Measurements from ENCODE around the gene DISC1.
"Not testable (repeated sequence)": the region's sequence is repeated elsewhere in the genome, so short reads cannot be mapped to it uniquely, and the experiment has no call there.

DISC1 gene

DNA sequence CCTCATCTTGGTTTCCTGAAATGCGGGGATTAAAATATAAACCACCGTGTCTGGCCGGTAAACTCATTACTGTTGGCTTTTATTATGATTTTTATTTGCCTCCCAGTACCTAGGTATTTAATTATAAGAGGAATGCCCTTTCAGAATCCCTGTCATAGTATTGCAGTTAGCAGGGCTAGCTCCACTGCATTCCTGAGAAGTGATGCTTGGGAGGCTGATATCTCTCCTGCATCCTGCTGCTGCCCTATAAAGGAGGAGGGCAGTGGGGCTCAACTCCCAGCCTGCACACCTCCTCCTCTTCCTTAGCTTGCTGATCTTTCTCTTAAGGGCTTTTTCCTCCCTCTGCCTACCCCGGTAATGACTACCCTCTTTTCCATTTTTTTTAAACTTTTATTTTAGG lies 19.9 kb upstream of the DISC1 start:
- no peak for DNase-seq

- DNase-seq = no peak
Observed at GRCh38 chr1:231610388-231610787, 16.2 kb upstream of the DISC1 start.

DNA sequence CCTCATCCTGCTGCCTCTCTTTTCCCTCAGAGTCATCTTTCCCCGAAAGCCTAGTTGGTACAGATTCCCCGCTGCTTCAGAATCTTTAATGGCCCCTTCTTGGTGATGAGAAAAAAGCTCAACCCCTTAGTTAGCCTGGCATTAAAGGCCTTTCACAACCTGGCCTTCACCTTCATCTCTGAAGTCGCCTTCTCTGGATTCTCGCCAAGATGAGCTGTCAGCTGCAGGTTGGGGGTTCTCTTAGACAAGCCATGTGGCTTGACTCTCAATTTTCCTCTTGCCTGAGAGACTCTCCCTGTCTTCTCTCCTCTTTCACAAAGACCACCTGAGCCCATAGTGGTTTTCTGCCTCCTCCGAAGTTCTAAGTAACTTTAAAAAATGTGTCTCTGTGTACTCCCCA lies 15.5 kb upstream of the DISC1 start:
- no peak for DNase-seq

- no peak for DNase-seq
Observed at GRCh38 chr1:231611851-231612250, 14.7 kb upstream of the DISC1 start.

GRCh38 chr1:231612393-231613089 lies 14.0 kb upstream of the DISC1 start:
- DNase-seq = peak; percentile 45

- no peak for DNase-seq
Observed at GRCh38 chr1:231613419-231614349, 12.9 kb upstream of the DISC1 start.

DNA sequence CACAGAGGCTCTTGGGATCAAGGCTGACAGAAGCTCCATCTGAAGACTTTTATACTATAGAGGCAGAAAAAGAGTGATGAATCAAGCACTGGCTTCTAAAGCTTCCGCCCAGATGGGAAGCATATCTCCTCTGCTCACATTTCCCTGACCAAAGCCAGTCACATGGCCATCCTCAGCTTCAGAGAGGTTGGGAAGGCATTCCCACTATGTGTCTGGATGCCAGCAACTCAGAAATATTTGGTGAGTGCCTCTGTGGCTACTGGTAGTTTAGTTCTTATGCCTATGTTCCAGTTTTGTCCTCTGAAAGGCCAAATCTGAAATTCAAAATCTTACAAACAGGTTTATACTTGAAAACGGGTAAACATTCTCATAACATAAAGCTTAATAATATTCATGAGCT lies 9.9 kb upstream of the DISC1 start:
- DNase-seq = no peak

DNA sequence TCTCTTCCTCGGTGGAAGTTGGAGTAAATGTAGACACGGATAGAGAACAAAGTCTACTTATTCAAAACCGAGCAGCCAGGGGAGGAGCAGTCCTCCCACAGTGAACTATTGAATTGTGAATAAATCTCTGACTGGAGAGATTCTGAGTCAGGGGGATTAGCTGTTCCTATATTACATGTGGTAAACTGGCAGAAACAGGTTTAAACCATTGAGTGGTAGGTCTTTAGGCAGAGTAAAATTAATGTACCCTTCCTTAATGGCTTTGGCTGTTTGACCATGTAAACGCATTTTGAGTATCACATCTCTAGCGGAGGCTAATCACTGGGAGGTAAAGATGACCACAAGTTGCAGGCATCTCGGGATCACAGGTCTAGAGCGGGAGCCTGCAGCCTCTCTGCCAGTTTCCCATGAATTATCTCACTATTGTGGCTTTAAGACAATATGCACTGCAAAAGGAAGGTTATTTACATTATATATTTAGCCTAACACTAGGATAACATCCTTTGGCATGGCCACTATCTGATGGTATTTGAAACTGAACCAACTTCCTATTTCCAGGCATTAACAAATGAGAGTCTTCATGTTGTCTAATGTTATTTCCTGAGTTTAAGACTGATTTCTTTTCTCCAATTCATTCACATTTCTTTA lies 7.9 kb upstream of the DISC1 start:
- DNase-seq = no peak

DNA sequence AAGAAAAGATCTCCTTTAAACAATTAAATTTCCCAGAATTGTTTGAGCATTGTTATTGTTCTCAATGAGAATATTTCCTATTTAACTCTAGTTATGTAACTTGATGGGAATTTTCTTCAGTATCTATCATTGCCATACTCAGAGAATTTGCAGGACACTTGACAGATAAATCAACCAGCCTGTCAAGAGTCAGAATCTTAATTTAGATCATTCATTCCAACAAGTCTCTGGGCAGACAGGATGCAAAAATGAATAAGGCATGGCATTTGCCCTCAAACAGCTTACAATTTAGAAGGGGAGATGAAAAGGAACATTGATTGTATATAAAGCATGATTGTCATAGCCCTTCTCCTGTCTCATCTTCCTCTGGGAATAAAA lies 7.3 kb upstream of the DISC1 start:
- no peak for DNase-seq

- not testable (repeated sequence) for DNase-seq
Observed at GRCh38 chr1:231625042-231625441, 1.5 kb upstream of the DISC1 start.

DNA sequence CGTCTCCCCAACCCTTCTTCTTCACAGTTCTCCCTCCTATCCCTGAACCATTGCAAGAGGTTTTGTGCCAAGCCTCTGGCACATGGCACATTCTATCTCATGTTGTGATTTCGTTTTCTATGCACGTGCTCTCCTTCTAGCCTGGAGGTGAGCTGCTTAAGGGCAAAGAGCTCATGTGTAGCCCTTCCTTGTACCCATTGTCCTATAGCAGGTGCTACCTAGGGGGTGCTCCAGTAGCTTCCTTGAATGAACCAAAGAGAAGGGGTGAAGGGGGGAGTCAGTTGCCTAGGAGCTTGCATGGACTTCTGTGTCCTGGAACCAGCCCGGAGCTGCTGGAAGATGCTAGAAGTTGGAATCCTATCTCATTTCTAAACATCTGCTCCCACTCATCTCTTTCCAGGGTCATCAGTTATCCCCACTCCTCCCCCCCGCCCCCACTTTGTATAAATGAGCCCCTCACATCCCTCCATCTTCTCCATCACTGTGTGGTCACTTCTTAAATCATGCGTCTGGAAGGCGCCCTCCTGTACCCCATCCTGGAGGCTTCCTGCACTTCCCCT lies 535 bp upstream of the DISC1 start:
- no peak for DNase-seq

DNA sequence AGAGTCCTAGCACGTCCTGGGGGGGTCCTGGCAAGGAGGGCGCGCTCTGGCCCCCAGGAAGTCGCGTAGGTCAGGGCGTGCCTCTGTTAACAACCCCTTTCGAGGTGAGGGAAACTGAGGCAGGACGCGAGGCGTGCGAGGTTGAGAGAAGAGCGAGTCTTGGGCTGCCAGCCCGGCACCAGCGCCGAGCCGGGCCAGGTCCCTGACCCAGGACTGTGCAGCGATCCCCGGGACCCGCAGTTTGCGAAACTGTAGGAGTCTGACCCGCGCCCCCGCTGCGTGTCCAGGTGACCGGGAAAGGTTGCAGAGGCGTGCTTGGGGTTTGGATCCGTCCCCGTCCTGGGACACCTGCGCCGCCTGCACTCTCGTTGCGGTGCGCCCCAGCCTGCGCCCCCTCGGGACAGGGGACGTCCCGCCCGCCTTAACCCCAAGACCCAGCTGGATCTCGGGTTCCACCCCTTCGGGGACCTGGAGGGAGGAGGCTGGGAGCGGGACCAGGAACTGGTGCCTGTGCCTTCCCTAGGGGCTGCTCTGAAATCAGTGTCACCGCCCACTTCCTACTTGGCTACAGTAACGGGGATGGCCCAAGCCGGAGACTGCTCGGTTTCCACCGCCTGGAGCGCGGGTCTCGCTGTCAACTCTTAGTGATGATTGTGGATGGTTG lies 493 bp downstream of the DISC1 start:
- DNase-seq = peak; percentile 58

GRCh38 chr1:231628207-231628876 lies 1.8 kb downstream of the DISC1 start:
- peak; percentile 82 for DNase-seq

DNA sequence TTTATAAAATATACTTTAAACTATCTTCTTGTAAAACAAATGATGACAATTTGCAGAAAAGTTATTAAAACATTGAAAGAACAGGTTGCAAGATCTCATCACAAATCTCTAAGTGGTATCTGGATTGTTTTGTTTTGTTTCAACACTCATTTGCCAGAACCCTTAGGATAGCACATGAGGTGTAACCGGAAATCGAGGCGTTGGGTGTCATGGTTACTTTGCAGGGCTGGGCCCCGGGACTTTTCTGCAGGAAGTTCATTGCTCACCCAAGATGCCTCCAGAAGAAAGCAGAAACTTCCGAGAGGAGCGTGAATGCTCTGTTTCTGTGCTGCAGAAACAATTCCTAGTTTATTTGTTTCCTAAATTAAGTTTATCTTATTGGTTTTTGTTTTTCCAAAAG lies 2.5 kb downstream of the DISC1 start:
- peak; percentile 21 for DNase-seq

GRCh38 chr1:231630558-231631205 lies 4.1 kb downstream of the DISC1 start:
- no peak for DNase-seq

- DNase-seq = no peak
Observed at GRCh38 chr1:231631717-231632116, 5.1 kb downstream of the DISC1 start.

- no peak for DNase-seq
Observed at GRCh38 chr1:231632119-231632518, 5.5 kb downstream of the DISC1 start.

- DNase-seq = no peak
Observed at GRCh38 chr1:231634323-231635013, 7.9 kb downstream of the DISC1 start.

GRCh38 chr1:231636157-231636556 lies 9.6 kb downstream of the DISC1 start:
- no peak for DNase-seq

DNA sequence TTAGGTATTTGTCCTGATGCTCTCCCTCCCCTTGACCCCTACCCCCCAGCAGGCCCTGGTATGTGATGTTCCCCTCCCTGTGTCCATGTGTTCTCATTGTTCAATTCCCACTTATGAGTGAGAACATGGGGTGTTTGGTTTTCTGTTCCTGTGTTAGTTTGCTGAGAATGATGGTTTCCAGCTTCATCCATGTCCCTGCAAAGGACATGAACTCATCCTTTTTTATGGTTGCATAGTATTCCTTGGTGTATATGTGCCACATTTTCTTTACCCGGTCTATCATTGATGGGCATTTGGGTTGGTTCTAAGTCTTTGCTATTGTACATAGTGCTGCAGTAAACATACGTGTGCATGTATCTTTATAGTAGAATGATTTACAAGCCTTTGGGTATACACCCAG lies 10.3 kb downstream of the DISC1 start:
- not testable (repeated sequence) for DNase-seq

DNA sequence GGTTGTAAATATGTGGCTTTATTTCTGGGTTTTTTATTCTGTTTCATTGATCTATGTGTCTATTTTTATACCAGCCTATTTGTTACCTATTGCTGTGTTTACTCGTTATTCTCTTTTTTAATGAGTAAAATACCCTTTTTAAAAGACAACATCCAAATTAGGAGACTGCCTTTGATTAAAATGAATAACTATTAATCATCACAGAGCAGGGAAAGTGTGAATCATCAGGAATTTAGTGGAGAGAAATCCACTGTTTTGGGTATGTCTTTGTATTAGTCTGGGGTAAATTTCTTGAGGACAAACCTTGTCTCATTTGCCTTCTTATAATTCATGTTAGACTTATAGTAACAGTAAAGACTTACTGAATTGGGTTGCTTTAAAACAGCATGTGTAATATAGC lies 12.1 kb downstream of the DISC1 start:
- DNase-seq = no peak
